HL-60/S4 treated with retinoic acid at 250 ng/mL for 4 days and 3 days (cell line): Measurements from ENCODE around the gene PHF21B.
"Not testable (repeated sequence)": the region's sequence is repeated elsewhere in the genome, so short reads cannot be mapped to it uniquely, and the experiment has no call there.

ENCODE experiments used
- in situ Hi-C: fragments of 300-500 bp; cut with MboI; formaldehyde crosslinking; loops from 2 replicates; pipeline ENCODE4 v1.7.0; 2022; ENCODE audit warnings: low sequenced_read_pairs

PHF21B gene

GRCh38 chr22:44883011-44883421 lies 126.8 kb downstream of the PHF21B start:
- in situ Hi-C loops = no loop called here

DNA sequence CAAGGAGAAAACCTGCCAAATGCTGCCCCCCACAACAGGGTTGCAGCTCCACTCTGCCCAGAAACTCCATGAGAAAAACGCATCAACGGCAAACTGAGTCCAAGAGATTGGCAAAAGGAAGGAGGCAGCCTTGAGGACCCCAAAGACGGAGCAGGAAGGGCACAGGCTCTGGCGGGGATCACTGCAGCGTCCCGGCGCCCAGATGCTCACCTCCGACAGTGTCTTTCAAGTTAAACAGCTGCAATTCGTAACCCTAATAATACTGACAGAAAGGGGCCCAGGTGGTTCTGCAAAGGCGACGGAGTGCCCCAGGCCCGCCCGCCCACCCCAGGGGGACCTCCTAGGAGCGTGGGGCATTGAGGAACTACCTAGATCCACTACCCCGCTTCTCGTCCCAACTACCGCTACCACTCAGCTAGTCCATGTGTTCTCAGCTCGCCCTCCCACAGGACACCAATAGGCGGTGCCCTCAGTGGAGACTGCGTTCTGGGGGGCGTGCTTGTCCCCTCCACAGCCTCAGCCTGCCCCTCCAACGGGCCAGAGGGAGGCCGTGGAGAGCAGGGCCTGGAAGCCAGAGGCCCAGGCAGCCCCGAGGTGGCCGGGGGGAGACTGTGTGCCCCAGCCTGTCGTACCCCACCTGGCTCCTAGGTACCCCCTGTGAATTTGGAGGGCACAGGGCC lies 127.4 kb downstream of the PHF21B start:
- in situ Hi-C loops = no loop called here

DNA sequence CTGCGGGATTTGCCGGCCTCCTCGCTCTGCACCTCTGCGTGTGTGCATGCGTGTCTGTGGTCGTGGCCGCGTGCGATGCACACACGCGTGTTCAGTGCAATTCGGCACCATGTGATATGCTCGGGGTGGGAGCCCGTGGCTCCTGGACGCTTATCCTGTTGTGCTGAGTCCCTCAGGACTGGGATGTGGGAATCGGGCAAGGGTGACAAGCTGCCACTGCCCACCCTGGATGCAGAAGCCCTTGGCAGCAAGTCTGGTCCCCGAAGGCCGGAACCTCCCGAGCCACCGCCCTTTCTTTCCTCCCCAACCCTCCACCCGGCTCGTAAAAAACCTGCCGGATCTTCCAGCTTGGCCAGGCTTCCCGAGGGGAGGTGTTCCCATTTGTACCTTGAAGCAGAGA lies 128.2 kb downstream of the PHF21B start:
- in situ Hi-C loops = no loop called here

DNA sequence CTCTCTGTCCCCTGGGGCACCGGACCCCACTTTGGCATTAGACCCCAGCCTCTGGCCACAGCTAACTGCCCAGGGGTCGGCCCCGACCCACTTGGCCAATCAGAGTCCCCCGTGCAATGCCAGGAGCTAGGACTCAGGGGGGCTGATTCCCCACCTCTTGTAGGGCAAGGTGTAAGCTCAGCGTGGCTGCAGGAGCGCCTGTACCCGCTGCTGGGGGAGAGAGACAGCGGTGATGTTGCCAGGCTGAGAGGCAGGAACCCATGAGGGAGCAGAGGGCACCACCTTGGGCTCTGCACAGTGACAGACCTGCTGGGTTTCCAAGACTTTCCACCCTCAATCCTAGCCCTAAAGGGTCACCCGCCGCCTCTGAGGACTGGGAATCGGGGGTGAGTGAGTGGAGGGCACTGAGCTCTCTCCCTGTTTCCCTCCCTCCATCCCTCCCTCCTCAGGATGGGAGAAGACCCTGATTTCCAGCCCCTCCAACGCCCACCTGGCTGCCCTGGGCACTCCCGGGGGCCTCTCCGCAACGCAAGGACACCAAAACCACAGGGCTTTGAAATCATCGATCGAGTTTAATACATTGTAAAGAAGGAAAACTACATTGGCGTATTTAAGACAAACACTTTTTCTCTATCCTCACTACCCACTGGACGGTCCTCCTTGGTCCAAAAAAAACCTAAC lies 129.1 kb downstream of the PHF21B start:
- in situ Hi-C loops = no loop called here

DNA sequence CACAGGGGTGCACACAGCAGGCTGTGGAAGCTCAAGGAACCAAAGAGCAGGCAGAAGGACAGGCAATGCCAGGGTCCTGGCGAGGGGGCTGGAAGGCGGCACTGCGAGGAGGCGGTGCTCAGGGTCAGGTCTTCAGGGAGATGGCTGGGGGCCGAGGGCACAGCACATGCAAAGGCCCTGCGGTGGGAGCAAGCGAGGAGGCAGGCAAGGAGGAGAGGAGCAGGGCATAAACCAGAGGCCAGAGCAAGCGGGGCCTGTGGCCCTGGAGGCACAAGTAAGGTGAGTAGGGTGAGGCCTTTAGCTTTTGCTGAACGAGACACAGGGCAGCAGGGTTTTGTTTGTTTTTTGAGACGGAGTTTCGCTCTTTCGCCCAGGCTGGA lies 130.5 kb downstream of the PHF21B start:
- in situ Hi-C loops = no loop called here

GRCh38 chr22:44878483-44879300 lies 131.1 kb downstream of the PHF21B start:
- in situ Hi-C loops = no loop called here

DNA sequence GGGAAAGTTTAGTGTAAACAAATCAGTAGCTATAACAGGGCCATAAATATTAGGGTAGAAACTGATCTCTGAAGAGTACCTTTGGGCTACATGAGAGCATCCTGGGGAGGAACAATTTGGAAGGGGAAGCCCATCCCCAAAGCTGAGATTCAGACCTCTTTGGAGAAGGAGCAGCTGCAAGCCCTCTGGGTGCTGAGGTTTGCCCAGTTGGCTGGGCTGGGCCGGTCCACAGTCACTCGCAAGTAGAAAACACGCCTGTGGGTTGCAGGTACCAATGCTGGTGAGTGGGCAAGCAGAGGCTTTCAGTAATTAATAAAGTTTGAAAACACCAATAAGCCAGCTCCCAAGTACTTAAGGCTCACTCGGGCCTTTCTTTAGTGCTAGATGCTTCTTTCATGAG lies 132.9 kb downstream of the PHF21B start:
- in situ Hi-C loops = no loop called here

- in situ Hi-C loops = no loop called here
These were observed 138.0 kb downstream of the PHF21B start for GRCh38 chr22:44871782-44872181.

DNA sequence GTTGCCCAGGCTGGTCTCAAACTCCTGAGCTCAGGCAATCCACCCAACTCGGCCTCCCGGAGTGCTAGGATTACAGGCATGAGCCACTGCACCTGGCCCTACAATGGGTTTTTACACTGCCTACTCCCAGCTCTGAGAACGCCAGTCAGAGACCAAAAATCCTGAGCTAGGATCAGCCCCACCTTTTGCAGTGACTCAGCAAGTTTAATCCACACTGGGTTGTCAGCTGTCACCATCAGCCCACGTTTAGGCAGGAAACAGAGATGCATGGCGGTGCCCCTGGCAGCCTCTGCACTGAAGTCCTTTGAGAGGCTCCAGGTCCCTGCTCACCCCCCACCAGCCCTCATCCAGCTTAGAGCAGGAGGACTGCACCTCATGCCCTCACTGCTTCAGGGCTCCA lies 139.8 kb downstream of the PHF21B start:
- in situ Hi-C loops = no loop called here

DNA sequence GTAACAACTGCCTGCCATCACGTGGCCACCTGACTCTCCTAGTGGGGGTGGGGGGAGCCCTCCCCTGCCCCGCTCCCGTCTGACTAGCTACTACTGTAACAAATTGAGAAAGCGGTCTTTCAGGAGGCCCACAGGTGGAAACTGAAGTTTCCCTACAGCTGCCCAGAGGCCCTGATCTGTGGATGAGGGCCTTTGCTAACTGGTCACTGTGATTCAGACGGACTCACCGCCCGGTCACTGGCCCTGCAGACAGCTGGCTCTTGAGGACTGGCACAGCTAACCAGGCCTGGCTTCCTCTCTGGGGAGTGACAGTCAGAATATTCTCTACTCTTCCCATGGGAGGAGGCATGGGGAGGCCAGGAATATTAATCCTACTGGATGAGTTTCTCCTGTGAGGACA lies 140.6 kb downstream of the PHF21B start:
- in situ Hi-C loops = no loop called here

DNA sequence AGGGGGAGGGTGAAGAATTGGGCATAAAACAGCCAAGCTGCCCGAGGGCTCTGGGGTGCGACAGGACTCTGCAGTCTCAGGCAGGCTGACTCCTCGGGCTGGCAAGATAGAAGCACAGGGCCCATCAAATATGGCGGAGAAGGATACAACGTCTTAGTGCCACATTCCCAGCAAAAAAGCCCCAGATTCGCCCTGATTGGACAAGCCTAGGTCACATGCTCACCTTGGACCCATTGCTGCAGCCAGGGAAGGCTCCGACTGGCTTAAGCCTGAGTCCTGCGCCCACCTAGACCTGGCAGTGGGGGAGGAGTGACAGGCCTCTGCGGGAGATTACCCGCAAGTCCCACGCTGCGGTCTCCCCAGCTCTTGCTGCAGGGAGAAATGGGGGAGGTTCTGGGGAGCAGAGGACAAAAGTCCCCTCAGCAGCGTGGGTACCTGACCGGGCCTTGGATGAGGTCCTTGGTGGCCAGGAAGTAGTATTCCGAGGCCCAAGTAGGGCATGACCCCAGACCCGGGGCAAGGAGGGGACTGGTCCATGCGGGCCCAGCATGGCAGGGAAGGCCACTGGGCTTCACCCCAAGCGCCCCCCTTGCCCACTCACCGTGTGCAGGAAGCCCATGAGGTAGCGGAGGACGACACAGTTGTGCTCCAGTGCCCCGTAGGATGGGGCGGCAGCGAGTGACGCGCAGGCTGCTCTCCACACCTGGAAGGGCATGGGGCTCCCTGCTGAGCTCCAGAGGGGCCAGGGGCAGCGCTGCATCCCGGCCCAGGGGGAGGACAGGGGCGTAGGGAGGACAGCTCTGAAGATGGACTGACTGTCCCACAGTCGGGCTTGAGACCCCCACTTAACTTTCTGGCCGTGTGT lies 144.4 kb downstream of the PHF21B start:
- in situ Hi-C loops = no loop called here

DNA sequence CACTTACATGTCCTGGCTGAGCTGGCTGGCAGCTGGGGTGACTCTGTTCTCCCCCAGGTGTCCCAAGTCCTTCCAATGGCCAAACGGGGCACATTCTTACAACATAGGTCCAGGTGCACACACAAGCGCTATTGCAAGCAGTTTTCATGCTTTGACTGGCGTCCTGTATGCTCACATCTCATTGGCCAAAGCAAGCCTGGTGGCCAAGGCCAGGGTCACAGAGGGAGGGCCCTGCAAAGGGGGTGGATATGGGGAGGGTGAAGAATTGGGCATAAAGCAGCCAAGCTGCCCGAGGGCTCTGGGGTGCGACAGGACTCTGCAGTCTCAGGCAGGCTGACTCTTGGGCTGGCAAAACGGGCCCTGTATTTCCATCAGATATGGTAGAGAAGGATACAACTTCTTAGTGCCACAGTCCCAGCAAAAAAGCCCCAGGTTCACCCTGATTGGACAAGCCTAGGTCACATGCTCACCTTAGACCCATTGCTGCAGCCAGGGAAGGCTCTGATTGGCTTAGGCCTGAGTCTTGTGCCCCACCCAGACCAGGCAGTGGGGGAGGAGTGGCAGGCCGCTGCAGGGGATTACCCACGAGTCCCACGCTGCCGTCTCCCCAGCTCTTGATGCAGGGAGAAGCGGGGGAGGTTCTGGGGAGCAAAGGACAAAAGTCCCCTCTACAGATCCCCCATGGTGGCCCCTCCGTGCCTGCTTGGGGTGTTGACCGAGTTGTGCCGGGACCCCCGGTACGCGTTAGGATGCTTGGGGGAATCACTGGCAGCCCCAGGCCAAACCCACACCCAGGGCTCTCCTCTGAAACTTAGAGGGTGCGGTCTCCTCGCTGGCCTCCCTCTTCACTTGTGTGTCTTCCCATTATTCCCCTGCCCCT lies 146.6 kb downstream of the PHF21B start:
- in situ Hi-C loops = no loop called here

- in situ Hi-C loops = no loop called here
These were observed 147.5 kb downstream of the PHF21B start for GRCh38 chr22:44862281-44862680.

DNA sequence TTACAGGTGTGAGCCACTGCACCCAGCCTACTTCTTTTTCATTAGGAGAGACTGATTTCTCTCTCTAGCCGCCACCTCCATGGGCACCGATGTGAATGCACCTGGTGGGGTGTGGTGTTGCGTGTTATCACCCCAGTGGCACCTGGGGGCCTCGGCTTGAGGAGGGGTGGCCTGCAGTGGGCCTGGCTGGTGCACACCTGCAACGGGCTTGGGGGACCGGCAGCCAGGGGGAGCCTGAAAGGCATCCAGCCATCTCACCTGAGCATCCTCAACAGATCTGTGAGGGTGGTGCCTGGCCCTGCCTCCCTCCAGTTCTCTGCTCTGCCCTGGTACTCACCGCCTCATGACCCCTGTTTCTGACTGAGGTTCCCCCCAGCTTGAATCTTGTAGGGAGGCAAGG lies 148.6 kb downstream of the PHF21B start:
- in situ Hi-C loops = no loop called here

DNA sequence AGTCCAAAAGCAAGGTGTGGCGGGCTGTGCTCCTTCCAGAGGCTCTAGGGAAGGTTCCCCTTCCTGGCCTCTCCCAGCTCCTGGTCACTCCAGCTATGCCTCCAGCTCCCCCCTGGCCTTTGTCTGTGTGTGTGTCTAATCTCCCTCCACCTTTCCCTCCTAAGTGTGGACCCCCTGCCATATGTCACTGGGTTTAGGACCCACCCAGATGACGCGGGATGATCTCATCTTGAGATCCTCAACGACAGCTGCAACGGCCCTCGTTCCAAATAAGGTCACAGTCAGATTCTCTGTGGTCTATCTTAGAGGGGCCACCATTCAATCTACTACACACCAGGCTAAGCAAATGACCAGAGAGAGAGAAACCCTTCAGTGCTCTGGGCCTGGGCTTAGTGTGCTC lies 149.5 kb downstream of the PHF21B start:
- in situ Hi-C loops = no loop called here

DNA sequence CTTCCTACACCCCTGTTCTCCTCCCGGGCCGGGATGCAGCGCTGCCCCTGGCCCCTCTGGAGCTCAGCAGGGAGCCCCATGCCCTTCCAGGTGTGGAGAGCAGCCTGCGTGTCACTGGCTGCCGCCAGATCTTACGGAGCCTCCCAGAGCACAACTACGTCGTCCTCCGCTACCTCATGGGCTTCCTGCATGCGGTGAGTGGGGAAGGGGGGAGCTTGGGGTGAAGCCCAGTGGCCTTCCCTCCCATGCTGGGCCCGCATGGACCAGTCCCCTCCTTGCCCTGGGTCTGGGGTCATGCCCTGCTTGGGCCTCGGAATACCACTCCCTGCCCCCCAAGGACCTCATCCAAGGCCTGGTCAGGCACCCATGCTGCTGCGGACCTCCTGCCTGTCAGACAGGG lies 150.2 kb downstream of the PHF21B start:
- in situ Hi-C loops = no loop called here

DNA sequence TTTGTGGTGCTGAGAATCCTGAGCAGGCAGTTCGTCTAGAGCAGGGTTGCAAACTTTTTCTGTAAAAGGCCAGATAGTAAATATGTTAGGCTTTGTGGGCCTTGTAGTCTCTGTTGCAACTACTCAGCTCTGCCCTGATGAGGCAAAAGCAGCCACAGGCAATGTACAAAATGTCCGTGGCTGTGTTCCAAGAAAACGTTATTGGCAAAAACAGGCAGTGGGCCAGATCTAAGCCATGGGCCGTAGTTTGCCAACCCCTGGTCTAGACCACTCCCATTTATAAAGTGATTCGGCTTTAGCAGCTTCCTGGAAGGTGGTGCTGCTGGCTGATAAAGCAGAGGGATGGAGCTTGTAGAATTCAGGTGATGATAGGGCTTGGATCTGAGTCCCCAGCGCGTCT lies 151.0 kb downstream of the PHF21B start:
- in situ Hi-C loops = not testable (repeated sequence)

DNA sequence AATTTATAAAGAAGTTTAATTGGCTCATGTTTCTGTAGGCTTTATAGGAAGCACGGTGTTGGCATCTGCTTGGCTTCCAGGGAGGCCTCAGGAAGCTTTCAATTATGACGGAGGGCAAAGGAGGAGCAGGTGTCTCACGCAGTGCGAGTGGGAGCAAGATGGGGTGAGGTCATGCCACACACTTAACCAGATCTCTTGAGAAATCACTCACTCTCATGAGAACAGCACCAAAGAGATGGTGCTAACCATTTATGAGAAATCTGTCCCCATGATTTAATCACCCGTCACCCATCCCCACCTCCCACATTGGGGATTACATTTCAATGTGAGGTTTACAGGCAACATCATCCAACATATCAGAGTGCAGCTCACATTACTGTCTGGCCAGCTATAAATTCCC lies 153.9 kb downstream of the PHF21B start:
- in situ Hi-C loops = no loop called here

GRCh38 chr22:44854641-44855040 lies 155.2 kb downstream of the PHF21B start:
- in situ Hi-C loops = not testable (repeated sequence)

GRCh38 chr22:44850946-44851345 lies 158.9 kb downstream of the PHF21B start:
- in situ Hi-C loops = no loop called here
